Loucy (cell line): ENCODE measurements around the gene PRRC2A.

ENCODE experiments used
- CTCF ChIP-seq: fragments of 200-600 bp; sonication (generic); conservative IDR thresholded peaks from 2 replicates; pipeline ENCODE4 v1.5.1; 2014; ENCODE audit warnings: mild to moderate bottlenecking, antibody characterized with exemption, low read length
- EZH2phosphoT487 ChIP-seq: fragments of 200-600 bp; IDR thresholded peaks from 2 replicates; pipeline ENCODE4 v1.6.1; 2018; ENCODE audit warnings: antibody characterized with exemption, mild to moderate bottlenecking, moderate library complexity, borderline replicate concordance

GRCh38 chr6:31621320-31621939 lies 915 bp downstream of the PRRC2A start:
- TF ChIP-seq CTCF = no peak
- no peak for TF ChIP-seq EZH2phosphoT487
